Measurements from ENCODE around the gene SLC25A26. TPM values are rescaled to one million over a fixed set of nuclear protein-coding genes. Genes with fewer than 3 reads are reported as not detected.

SLC25A26 gene
- total RNA-seq (2016; rRNA removed; fragmentation: Illumina TruSeq; extraction: Trizol): 22.7 and 23.1 TPM in 2 replicates
- 27.5 and 27.9 TPM in 2 replicates for total RNA-seq (2016; cell fraction: cytosol; rRNA removed; fragmentation: Illumina TruSeq; extraction: Trizol; ENCODE audit: low read depth)
- total RNA-seq (2016; cell fraction: insoluble cytoplasmic fraction; rRNA removed; fragmentation: Illumina TruSeq; extraction: Trizol): 22.2 TPM in 2 replicates
- total RNA-seq (2016; cell fraction: membrane; rRNA removed; fragmentation: Illumina TruSeq; extraction: Trizol): 40.8 TPM in 2 replicates
- total RNA-seq (2016; cell fraction: nucleus; rRNA removed; fragmentation: Illumina TruSeq; extraction: Trizol): 17.3 and 19.7 TPM in 2 replicates
- 31.4 and 32.7 TPM in 2 replicates for polyA plus RNA-seq (2011; rRNA removed)
- polyA plus RNA-seq (2011; cell fraction: cytosol; rRNA removed): 31.5 and 41.4 TPM in 2 replicates
- 11.7 and 14.0 TPM in 2 replicates for polyA plus RNA-seq (2011; cell fraction: nucleus; rRNA removed)
- polyA plus RNA-seq (2012): 22.4 and 22.9 TPM in 2 replicates
- 31.1 and 35.4 TPM in 2 replicates for polyA plus RNA-seq (2016; cell fraction: cytosol; fragmentation: Illumina TruSeq; extraction: Trizol; ENCODE audit: low read depth)
- 19.7 and 22.1 TPM in 2 replicates for polyA plus RNA-seq (2016; cell fraction: insoluble cytoplasmic fraction; fragmentation: Illumina TruSeq; extraction: Trizol; ENCODE audit: low read depth)
- 35.4 and 35.7 TPM in 2 replicates for polyA plus RNA-seq (2016; cell fraction: membrane; fragmentation: Illumina TruSeq; extraction: Trizol; ENCODE audit: low read depth)
- 19.1 and 20.3 TPM in 2 replicates for polyA plus RNA-seq (2016; cell fraction: nucleus; fragmentation: Illumina TruSeq; extraction: Trizol; ENCODE audit: insufficient read depth, low read depth)
- 13.5 and 16.0 TPM in 2 replicates for polyA minus RNA-seq (2011; rRNA and poly(A)+ RNA removed; ENCODE audit: low replicate concordance)
- polyA minus RNA-seq (2011; cell fraction: cytosol; rRNA and poly(A)+ RNA removed): 5.9 and 7.1 TPM in 2 replicates
- polyA minus RNA-seq (2011; cell fraction: nucleus; rRNA and poly(A)+ RNA removed): 22.5 and 28.8 TPM in 2 replicates
- Bru-seq, nascent RNA: percentile 69 among the genes with signal in this experiment
- BruChase-seq, experiment 1, labeled RNA remaining after a 6-hour chase: percentile 54 among the genes with signal in this experiment
- percentile 59 among the genes with signal in this experiment for BruChase-seq, experiment 2, labeled RNA remaining after a 2-hour chase
- long read RNA-seq, experiment 1, transcript SLC25A26-201 (9 exons, 1,023 nt): major isoform, 5 of 27 reads
- long read RNA-seq, experiment 1, partial matches to known transcripts: 17 of 27 reads
- long read RNA-seq, experiment 1, other reads (novel, unspliced or antisense): 5 of 27 reads
- long read RNA-seq, experiment 2, transcript SLC25A26-201 (9 exons, 1,023 nt): major isoform, 9 of 77 reads
- long read RNA-seq, experiment 2, partial matches to known transcripts: 41 of 77 reads
- long read RNA-seq, experiment 2, other reads (novel, unspliced or antisense): 27 of 77 reads

- DNase-seq (ENCODE audit: low spot score): peak; percentile 93
- in situ Hi-C loops (cut with HindIII; ENCODE audit: extremely low pct_ligation_motif_present, low pct_unique_long_range_greater_than_20kb) (no loop called here), intact Hi-C loops (cut with micrococcal nuclease; ENCODE audit: unreplicated experiment) (no loop called here)
- WGBS (ENCODE audit: low lambda C conversion rate): 1% methylated on average over 23 of the region's 56 CpGs
- peak within 1 kb of the TSS; percentile 78 to 93 (median 84) for H3K4me3 ChIP-seq (replicated peaks in 1 of 3; ENCODE audit: insufficient read depth in 1 of 3, low read depth in 2 of 3, low read length in 3 of 3)
- no peaks in the 10 kb centered on the region for H3K9me3 ChIP-seq (ENCODE audit: low read length)
- no TSS peak for BruUV-seq (replicated peaks)
- 0 out of 5 replicates have a peak, but pooled peaks cover 0 to 2% of the 10 kb centered on the region in 2 experiments for H3K36me3 ChIP-seq (replicated peaks in 1 of 2; ENCODE audit: control insufficient read depth in 1 of 2, insufficient read depth in 2 of 2, low read length in 2 of 2)
- no peaks in the 10 kb centered on the region for H4K20me1 ChIP-seq (ENCODE audit: insufficient read depth, low read length)
- peak within 1 kb of the TSS; percentile 85 for H3K27ac ChIP-seq (ENCODE audit: extremely low read length, insufficient read depth, low read length)
- peaks cover 14% of the 10 kb centered on the region for H3K79me2 ChIP-seq (ENCODE audit: insufficient read depth, low read length)
- CTCF ChIA-PET (ENCODE audit: low intra/inter-chr PET ratio, low total read pairs): no interaction called here
- peak within 1 kb of the TSS; percentile 72 for H3K4me2 ChIP-seq (ENCODE audit: low read depth, low read length)
- peak within 1 kb of the TSS; percentile 70 for H3K9ac ChIP-seq (ENCODE audit: insufficient read depth, low read depth, low read length)
- H3K27me3 ChIP-seq (ENCODE audit: control insufficient read depth in 1 of 2, insufficient read depth in 2 of 2, low read length in 2 of 2): no peaks in the 10 kb centered on the region
- ATAC-seq: peak; percentile 98
- peak within 1 kb of the TSS; percentile 94 for H2AFZ ChIP-seq (ENCODE audit: low read length)
- FAIRE-seq: peak; percentile 82
- POLR2A ChIA-PET: interaction anchor here (0.5 to 1.3 kb wide), 6 partner anchors 9 to 268 kb away, joined by 3 to 5 read pairs (median 3); no protein-coding TSS in a partner anchor
- peaks cover 14% of the 10 kb centered on the region for H3K4me1 ChIP-seq (ENCODE audit: insufficient read depth, low read length)
- TF ChIP-seq NONO (IDR thresholded peaks at IDR 0.05): no peak
- TF ChIP-seq NONO (CRISPR knock-in tag; conservative IDR thresholded peaks at IDR 0.05): peak; percentile 83
- TF ChIP-seq HMG20B (CRISPR knock-in tag; conservative IDR thresholded peaks at IDR 0.05): no peak
- TF ChIP-seq, protein P1, sequence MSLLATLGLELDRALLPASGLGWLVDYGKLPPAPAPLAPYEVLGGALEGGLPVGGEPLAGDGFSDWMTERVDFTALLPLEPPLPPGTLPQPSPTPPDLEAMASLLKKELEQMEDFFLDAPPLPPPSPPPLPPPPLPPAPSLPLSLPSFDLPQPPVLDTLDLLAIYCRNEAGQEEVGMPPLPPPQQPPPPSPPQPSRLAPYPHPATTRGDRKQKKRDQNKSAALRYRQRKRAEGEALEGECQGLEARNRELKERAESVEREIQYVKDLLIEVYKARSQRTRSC (CRISPR knock-in tag; IDR thresholded peaks at IDR 0.05; ENCODE audit: low read depth): no peak
- TF ChIP-seq, protein P2, sequence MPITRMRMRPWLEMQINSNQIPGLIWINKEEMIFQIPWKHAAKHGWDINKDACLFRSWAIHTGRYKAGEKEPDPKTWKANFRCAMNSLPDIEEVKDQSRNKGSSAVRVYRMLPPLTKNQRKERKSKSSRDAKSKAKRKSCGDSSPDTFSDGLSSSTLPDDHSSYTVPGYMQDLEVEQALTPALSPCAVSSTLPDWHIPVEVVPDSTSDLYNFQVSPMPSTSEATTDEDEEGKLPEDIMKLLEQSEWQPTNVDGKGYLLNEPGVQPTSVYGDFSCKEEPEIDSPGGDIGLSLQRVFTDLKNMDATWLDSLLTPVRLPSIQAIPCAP (CRISPR knock-in tag; IDR thresholded peaks at IDR 0.05; ENCODE audit: low read depth): no peak
- TF ChIP-seq, protein P3, sequence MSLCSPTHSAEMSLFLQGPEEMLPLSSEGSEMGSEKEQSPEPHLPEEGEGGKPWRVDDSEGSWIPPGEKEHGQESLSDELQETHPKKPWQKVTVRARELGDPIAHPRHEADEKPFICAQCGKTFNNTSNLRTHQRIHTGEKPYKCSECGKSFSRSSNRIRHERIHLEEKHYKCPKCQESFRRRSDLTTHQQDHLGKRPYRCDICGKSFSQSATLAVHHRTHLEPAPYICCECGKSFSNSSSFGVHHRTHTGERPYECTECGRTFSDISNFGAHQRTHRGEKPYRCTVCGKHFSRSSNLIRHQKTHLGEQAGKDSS (CRISPR knock-in tag; IDR thresholded peaks at IDR 0.05; ENCODE audit: borderline replicate concordance, low read depth): no peak
- no peak for TF ChIP-seq EZH2 (conservative IDR thresholded peaks at IDR 0.05; ENCODE audit: low read depth, low read length)
- TF ChIP-seq ZFP90 (CRISPR knock-in tag; IDR thresholded peaks at IDR 0.05; ENCODE audit: borderline replicate concordance): peak; percentile 88
- TF ChIP-seq ZIK1 (CRISPR knock-in tag; IDR thresholded peaks at IDR 0.05; ENCODE audit: borderline replicate concordance, low read depth): peak; percentile 73; the same call in 1 of the 2 replicates
- TF ChIP-seq, protein P4, sequence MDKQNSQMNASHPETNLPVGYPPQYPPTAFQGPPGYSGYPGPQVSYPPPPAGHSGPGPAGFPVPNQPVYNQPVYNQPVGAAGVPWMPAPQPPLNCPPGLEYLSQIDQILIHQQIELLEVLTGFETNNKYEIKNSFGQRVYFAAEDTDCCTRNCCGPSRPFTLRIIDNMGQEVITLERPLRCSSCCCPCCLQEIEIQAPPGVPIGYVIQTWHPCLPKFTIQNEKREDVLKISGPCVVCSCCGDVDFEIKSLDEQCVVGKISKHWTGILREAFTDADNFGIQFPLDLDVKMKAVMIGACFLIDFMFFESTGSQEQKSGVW (CRISPR knock-in tag; IDR thresholded peaks at IDR 0.05; ENCODE audit: borderline replicate concordance): no peak; the same call in 1 of the 2 replicates
- TF ChIP-seq, protein P5, sequence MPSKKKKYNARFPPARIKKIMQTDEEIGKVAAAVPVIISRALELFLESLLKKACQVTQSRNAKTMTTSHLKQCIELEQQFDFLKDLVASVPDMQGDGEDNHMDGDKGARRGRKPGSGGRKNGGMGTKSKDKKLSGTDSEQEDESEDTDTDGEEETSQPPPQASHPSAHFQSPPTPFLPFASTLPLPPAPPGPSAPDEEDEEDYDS (CRISPR knock-in tag; IDR thresholded peaks at IDR 0.05): peak; percentile 75
- no peak for TF ChIP-seq SSRP1 (CRISPR knock-in tag; IDR thresholded peaks at IDR 0.05)
- TF ChIP-seq NBN (conservative IDR thresholded peaks at IDR 0.05): no peak
- TF ChIP-seq RARA (CRISPR knock-in tag; IDR thresholded peaks at IDR 0.05): peak; percentile 24; the same call in 1 of the 2 replicates
These were observed at the start of gene SLC25A26 for GRCh38 chr3:66220602-66221377. Gene SLC25A26 (plus strand): TSS chr3:66221001. CDS start chr3:66221095, 94 bp downstream.
